MV-4-11 (cell line): Measurements from ENCODE around the gene DCAF8L2.
"Not testable (repeated sequence)": the region's sequence is repeated elsewhere in the genome, so short reads cannot be mapped to it uniquely, and the experiment has no call there.

ENCODE experiments used
- DNase-seq: peaks from one replicate; lab custom pipeline; 2025; lab: John Stamatoyannopoulos, UW

Gene DCAF8L2

GRCh38 chrX:27679281-27679680 is 89.1 kb downstream of the DCAF8L2 start:
- peak; percentile 23 for DNase-seq

- DNase-seq, result no peak
Measured at GRCh38 chrX:27680726-27681125, 90.6 kb downstream of the DCAF8L2 start.

GRCh38 chrX:27683566-27684208 is 93.5 kb downstream of the DCAF8L2 start:
- DNase-seq, result not testable (repeated sequence)

GRCh38 chrX:27694667-27695066 is 104.5 kb downstream of the DCAF8L2 start:
- DNase-seq, result no peak

GRCh38 chrX:27706526-27706925 is 116.4 kb downstream of the DCAF8L2 start:
- no peak for DNase-seq

GRCh38 chrX:27715610-27716009 is 125.5 kb downstream of the DCAF8L2 start:
- no peak for DNase-seq

- no peak for DNase-seq
Measured at GRCh38 chrX:27728291-27728690, 138.1 kb downstream of the DCAF8L2 start.

GRCh38 chrX:27731962-27732361 is 141.8 kb downstream of the DCAF8L2 start:
- no peak for DNase-seq

- DNase-seq, result no peak
Measured at GRCh38 chrX:27735914-27736313, 145.8 kb downstream of the DCAF8L2 start.

GRCh38 chrX:27740933-27741332 is 150.8 kb downstream of the DCAF8L2 start:
- DNase-seq, result no peak

- not testable (repeated sequence) for DNase-seq
Measured at GRCh38 chrX:27743521-27743920, 153.4 kb downstream of the DCAF8L2 start.

GRCh38 chrX:27746516-27746915 is 156.4 kb downstream of the DCAF8L2 start:
- DNase-seq, result no peak

GRCh38 chrX:27750298-27750697 is 160.2 kb downstream of the DCAF8L2 start:
- DNase-seq, result not testable (repeated sequence)

GRCh38 chrX:27751976-27752375 is 161.8 kb downstream of the DCAF8L2 start:
- DNase-seq, result no peak

- no peak for DNase-seq
Measured at GRCh38 chrX:27765718-27766117, 175.6 kb downstream of the DCAF8L2 start.

- DNase-seq, result no peak
Measured at GRCh38 chrX:27767387-27767786, 177.2 kb downstream of the DCAF8L2 start.

GRCh38 chrX:27775984-27776383 is 185.8 kb downstream of the DCAF8L2 start:
- no peak for DNase-seq

GRCh38 chrX:27796640-27797257 is 206.6 kb downstream of the DCAF8L2 start:
- no peak for DNase-seq

- no peak for DNase-seq
Measured at GRCh38 chrX:27797575-27797974, 207.4 kb downstream of the DCAF8L2 start.
